GM15510 (cell line): Measurements from ENCODE around the gene PIGN.

Source experiments
- POLR2A ChIP-seq: IDR thresholded peaks from 3 replicates; pipeline ENCODE4 v1.6.1; 2011; ENCODE audit warnings: borderline replicate concordance; ENCODE audit not compliant: insufficient read length; ENCODE audit errors: extremely low read depth

The PIGN gene

DNA sequence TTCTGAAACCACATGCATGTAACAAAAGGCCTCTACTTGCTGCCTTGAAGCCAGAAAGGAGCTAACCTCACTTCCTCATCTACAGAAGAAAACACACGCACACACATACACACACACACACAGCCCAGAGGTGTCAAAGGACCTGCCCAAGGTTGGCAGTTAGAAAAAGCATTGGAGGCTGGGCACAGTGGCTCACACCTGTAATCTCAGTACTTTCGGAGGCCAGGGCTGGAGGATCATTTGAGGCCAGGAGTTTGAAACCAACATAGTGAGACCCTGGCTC is 168.2 kb downstream of the PIGN start:
- TF ChIP-seq POLR2A = no peak

DNA sequence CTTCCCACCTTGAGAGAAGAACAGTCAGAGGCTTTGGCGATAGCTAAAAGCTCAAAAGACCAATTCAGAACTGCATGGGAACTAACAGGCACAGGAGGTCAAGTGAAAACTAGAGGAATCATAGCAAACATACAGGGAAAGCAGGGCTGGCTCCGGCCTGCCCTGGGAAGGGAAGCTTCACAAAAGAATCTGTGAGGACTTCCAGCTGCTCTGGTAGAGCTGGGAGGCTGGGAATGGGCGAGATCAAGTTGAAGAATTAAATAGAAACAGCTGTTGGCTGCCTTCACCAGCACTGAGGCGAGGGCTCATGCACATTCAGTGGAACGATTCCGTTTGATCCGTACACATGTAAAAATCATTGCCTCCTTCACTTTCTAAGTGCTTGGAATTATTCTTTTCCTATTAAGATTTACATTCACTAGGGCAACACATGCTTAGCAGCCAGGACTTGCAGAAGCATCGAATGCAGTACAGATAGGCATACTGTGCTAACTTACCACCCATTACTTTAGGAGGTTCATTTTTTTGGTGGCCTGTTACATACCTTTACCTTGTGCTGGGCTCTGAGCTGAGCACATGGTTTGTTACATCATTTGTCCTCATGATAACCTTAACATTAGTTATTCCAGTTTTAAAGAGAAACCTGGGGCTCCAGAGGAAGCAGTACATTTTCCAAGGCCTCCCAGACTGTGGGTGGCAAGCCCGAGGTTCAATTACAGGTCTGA is 168.7 kb downstream of the PIGN start:
- no peak for TF ChIP-seq POLR2A

DNA sequence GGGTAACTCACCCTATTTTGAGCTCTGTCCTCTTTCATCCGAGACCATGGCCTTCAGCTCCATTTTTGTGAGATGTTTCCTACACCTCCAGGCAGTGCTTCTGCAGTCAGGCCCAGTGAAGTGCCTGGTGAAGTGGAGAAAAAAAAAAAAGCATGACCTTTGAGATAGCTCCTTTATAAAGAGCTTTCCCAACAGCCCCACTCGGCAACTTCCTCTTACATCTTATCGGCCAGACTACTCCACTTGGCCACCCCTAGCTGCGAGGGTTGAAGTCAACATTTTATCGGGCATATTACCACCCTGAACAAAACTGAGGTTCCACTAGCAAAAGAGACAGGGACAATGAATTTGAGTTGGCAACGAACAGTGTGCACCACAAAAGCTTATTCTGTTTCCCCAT is 169.2 kb downstream of the PIGN start:
- TF ChIP-seq POLR2A = no peak

DNA sequence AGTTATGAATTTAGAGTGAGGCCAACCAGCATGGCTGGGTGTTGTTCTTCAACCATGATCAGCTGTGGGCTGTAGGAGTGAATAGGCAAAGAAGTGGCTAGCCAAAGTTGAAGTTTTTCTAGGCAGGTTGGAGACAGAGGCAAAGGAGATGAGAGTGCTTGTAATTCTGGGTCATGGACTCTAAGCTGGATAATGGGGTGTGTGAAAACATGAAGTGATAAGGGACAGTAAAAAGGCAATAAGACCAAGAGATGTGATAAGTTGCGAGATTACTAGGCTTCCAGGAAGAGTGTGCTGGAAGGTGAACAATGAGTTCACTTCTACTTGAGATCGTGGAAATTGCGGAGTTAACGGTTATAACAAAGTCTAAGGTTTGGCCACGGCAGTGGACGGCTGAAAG is 175.4 kb downstream of the PIGN start:
- TF ChIP-seq POLR2A = no peak

DNA sequence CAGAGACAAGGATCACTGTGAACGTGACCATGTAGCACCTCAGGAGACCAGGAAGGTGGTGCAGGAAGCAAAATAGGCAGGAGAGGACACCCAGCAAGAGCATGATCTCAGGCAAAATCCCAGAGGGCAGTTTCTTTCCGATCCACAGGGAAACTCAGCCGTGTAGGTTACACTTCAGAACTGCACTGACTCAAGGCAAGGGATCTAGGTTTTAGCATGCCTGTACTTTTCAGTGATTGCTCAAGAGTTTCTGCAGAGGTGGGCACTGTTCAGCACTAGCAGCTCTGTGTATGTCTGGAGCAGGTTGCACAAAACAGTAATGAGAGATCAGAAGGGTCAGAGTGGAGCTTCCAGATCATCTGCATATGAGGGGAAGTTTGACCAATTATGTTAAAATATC is 177.3 kb downstream of the PIGN start:
- no peak for TF ChIP-seq POLR2A

DNA sequence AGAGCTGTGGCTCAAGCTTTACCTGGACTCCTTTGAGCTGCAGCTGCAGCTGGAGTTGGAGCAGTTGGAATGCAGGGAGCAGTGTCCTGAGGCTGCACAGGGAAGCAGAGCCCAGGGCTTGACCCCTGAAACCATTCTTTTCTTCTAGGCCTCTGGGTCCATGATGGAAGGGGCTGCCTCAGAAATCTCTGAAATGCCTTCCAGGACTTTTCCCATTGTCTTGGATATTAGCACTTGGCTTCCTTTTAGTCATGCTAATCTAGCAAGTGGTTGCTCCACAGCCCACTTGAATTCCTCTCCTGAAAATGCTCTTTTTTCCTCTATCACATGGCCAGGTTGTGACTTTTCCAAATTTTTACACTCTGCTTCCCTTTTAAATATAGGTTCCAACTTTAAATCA is 185.5 kb downstream of the PIGN start:
- TF ChIP-seq POLR2A = no peak

DNA sequence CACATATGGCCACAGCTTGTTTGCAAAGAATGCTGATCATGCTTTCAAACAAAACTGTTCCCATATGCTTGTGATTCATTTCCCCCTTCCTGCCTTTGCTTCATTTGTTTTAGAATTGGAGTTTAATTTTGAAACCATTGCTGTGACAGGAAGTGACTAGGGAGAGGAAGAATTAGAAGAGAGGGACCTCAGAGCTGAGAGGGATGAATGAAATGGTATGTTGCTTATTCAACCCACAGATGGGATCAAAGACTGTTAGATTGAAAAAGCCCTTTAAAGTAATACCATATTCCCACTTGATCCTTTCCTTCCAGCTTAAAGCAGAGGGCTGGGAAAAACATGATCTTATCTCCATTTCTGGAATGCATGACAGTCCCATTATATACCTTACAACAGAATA is 187.9 kb downstream of the PIGN start:
- no peak for TF ChIP-seq POLR2A

DNA sequence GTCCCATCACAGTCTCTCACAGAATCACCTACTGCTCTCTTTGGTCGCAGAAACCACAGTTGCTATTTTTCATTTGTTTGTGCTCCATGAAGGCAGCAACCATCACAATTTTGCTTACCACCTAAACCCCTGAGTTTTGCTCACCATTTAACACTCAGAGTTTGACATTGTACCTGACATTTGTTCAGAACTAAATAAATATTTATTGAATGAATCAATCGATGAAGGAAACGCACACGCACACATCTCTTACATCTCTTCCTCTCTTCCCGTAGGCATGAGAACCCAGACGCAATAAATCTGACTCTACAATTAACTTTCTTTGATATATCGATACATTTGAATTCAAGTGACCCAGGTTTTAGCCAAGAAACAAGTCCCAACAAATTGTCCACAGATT is 188.5 kb downstream of the PIGN start:
- TF ChIP-seq POLR2A = no peak

DNA sequence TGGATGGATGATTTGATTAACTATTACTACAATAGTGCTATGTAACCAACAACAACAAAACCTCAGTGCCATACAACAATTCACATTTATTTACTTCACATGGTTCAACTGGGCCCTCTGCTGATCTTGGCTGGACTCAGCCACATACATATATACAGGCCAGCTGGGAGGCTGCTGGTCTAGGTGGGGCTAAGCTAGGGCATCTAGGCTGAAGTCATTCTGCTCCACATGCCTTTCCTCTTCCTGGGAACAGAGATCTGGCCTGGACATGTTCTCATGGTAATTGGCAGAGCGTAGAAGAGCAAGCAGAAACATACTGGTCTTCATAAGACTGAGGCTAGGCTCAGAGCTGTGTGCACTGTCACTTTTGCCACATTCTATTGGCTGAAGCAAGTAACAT is 191.2 kb downstream of the PIGN start:
- no peak for TF ChIP-seq POLR2A

DNA sequence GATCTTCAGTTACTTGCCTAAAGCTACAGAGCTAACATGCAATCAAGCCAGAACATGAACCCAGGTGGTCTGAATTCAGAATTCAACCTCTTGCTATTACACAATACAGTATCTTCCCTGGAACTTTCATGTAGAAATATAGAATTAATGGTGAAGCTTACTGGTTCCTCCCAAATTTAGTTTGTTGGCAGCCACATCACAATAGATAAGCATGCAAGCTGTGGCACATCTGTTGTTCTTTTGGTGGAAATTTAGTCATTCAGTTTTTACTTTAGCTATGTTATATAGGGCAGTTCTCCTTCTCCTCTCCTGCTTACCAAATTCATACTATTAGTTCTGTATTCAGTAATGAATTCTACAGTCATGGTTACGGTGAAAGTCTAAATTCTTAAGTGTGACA is 193.0 kb downstream of the PIGN start:
- TF ChIP-seq POLR2A = no peak

DNA sequence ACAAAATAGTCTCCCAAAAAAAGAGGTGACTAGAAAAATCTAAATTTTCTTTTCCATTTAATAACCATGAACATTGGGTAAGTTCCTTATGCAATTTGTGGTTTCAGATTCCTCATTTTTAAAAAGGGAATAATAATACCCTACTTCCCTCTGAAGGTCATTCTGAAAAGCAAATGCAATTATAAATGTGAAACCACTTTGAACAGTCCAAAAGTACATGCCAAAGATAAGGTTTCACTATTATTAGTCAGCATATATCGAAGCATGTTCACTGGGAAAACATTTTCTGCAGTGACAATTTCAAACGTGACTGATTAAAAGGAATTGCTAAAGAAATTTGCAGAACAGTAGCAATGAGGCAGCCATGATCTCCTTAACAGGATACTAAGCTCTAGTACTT is 193.9 kb downstream of the PIGN start:
- TF ChIP-seq POLR2A = no peak

DNA sequence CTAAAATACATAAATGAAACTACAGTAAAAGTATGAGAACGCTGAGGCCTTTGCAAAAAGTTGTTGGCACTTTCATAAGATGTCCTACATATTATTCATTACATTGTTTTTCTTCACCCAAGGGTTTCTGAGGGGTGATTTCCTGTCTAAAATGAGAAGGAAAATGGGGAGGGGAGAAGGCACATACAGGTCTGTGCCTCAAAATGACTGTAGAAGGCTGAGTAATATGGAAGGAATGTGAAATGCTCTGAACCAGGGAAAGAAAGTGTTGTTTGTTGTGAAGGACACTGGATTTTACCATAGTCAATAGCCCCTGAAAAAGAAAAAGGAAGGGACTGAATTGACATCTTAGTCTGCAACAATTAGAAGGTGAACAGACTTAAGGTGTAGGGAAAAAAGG is 194.6 kb downstream of the PIGN start:
- TF ChIP-seq POLR2A = no peak

DNA sequence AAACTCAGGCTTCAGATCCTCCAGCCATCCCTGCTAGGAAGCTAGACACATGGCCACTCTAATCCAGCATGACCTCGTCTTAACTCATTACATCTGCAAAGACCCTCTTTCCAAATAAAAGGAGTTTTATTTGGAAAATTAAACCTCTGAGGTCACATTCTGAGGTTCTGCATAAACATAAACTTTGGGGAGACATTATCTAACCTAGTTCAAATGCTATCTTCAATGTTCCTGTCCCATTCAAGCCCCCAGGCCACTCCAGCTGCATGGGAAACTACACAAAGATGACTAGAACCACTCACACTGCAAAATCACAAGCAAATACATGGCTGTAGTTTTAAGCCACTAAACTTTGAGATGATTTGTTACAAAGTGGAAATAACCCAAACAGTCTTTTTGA is 195.0 kb downstream of the PIGN start:
- TF ChIP-seq POLR2A = no peak

DNA sequence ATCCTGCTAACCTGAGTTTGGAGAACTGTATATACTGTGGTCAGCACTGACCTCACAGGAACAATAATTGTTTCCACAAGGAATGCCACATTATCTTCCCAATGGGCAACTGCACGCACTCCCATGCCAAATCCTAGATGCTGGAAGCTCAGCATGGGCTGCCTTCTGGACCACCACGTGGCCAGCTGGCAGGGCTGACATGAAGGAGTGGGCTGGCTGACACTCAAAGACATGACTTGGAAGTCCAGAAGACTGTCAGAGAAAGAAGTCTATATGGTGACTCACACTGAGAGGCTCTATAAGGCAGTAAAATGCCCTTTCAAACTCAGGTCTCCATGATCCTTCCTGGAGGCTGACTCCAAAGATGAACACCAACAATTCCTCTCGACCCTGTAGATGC is 195.7 kb downstream of the PIGN start:
- no peak for TF ChIP-seq POLR2A
